H1 (cell line): ENCODE measurements around the gene GIPC1. TPM values are rescaled to one million over a fixed set of nuclear protein-coding genes. Genes with fewer than 3 reads are reported as not detected.

Experiments
- CTCF ChIA-PET: fragments of 300-600 bp; sonication (Branson Sonifier 250); formaldehyde crosslinking; loops from one replicate; lab custom pipeline; 2021; ENCODE audit not compliant: partially characterized antibody; lab: Charles Lee
- POLR2A ChIA-PET: fragments of 300-600 bp; sonication (Branson Sonifier 250); formaldehyde crosslinking; loops from one replicate; lab custom pipeline; 2021; ENCODE audit warnings: inconsistent platforms; ENCODE audit not compliant: partially characterized antibody; lab: Charles Lee
- DNase-seq, 2 experiments: peaks; one replicate each; pipeline versions ENCODE4 v3.0.0 to v3.0.0-alpha.2; 2010 to 2022; ENCODE audit warnings: low spot score in 2 of 2, low read depth in 1 of 2, mixed read lengths in 1 of 2
- FAIRE-seq: peaks from 2 replicates; lab custom pipeline; 2011; peaks lifted over from hg19 to GRCh38; lab: Jason Lieb, UNC
- H2AFZ ChIP-seq: 2 replicates; pipeline ENCODE4 v1.8.1; 2012; ENCODE audit warnings: low read length, inconsistent platforms
- H2AK5ac ChIP-seq: 2 replicates; pipeline ENCODE4 v1.6.1; 2013; ENCODE audit warnings: low read depth, low read length
- H2BK120ac ChIP-seq: replicated peaks from 2 replicates; pipeline ENCODE3; 2013; ENCODE audit warnings: low read depth, low read length, inconsistent platforms
- H2BK12ac ChIP-seq: 2 replicates; pipeline ENCODE4 v1.6.1; 2013; ENCODE audit warnings: low read depth, low read length
- H2BK15ac ChIP-seq: 2 replicates; pipeline ENCODE4 v1.6.1; 2013; ENCODE audit warnings: low read length
- H2BK20ac ChIP-seq: 2 replicates; pipeline ENCODE4 v1.6.1; 2013; ENCODE audit warnings: low read length
- H2BK5ac ChIP-seq: 2 replicates; pipeline ENCODE4 v1.6.1; 2013; ENCODE audit warnings: low read depth, low read length
- H3K14ac ChIP-seq: 2 replicates; pipeline ENCODE4 v1.6.1; 2013; ENCODE audit warnings: inconsistent platforms; ENCODE audit not compliant: insufficient read length
- H3K18ac ChIP-seq: 2 replicates; pipeline ENCODE4 v1.6.1; 2013; ENCODE audit warnings: low read length; ENCODE audit errors: extremely low read depth
- H3K23ac ChIP-seq: 2 replicates; pipeline ENCODE4 v1.6.1; 2013; ENCODE audit warnings: inconsistent platforms; ENCODE audit not compliant: insufficient read length
- H3K23me2 ChIP-seq: 2 replicates; pipeline ENCODE4 v1.6.1; 2013; ENCODE audit warnings: low read depth, low read length
- H3K27ac ChIP-seq: 2 replicates; pipeline ENCODE4 v1.6.1; 2011; ENCODE audit warnings: low read depth, low read length, inconsistent platforms
- H3K27me3 ChIP-seq, 4 experiments: replicated peaks in 1 of 4; 1 replicate in 1 of 4; 2 replicates in 3 of 4; pipeline versions ENCODE4 v1.6.1 to v1.8.1; 2011 to 2013; ENCODE audit warnings: low read length in 3 of 4, mild to moderate bottlenecking in 3 of 4, inconsistent platforms in 2 of 4, mixed read lengths in 2 of 4, moderate library complexity in 1 of 4; ENCODE audit not compliant: control insufficient read depth in 3 of 4, insufficient read depth in 3 of 4; ENCODE audit errors: extremely low read depth in 1 of 4
- H3K36me3 ChIP-seq, 4 experiments: 2 replicates each; pipeline versions ENCODE4 v1.6.1 to v1.8.1; 2011 to 2013; ENCODE audit warnings: mild to moderate bottlenecking in 4 of 4, low read length in 3 of 4, moderate library complexity in 2 of 4, control low read depth in 1 of 4, inconsistent platforms in 1 of 4; ENCODE audit not compliant: insufficient read depth in 4 of 4, control insufficient read depth in 2 of 4
- H3K4ac ChIP-seq: replicated peaks from 2 replicates; pipeline ENCODE3; 2013; ENCODE audit warnings: low read length, low read depth, mixed read lengths, inconsistent platforms; ENCODE audit not compliant: insufficient read length
- H3K4me1 ChIP-seq, 4 experiments: replicated peaks in 1 of 4; 1 replicate in 1 of 4; 2 replicates in 3 of 4; pipeline versions ENCODE4 v1.6.1 to v1.8.1; 2011 to 2013; ENCODE audit warnings: low read length in 3 of 4, inconsistent platforms in 2 of 4, mixed read lengths in 1 of 4; ENCODE audit not compliant: insufficient read depth in 4 of 4, control insufficient read depth in 3 of 4
- H3K4me2 ChIP-seq, 2 experiments: 2 replicates each; pipeline versions ENCODE4 v1.6.1 to v1.8.1; 2011 to 2013; ENCODE audit warnings: low read depth in 2 of 2, low read length in 2 of 2, control low read depth in 1 of 2, inconsistent platforms in 1 of 2, mild to moderate bottlenecking in 1 of 2; ENCODE audit not compliant: insufficient read depth in 1 of 2
- H3K4me3 ChIP-seq, 4 experiments: fragments of 200-600, 300-600 bp in 1 of 4; sonication (generic), shearing (Covaris generic), sonication (Bioruptor Twin) in 1 of 4; 2 replicates each; pipeline versions ENCODE4 v1.5.1 to v1.8.1; 2011 to 2016; ENCODE audit warnings: low read length in 4 of 4, low read depth in 3 of 4, control low read depth in 2 of 4, inconsistent platforms in 2 of 4, mild to moderate bottlenecking in 2 of 4, mixed read lengths in 1 of 4, moderate library complexity in 1 of 4; ENCODE audit not compliant: insufficient read depth in 2 of 4; ENCODE audit errors: extremely low read depth in 1 of 4
- H3K56ac ChIP-seq: replicated peaks from 2 replicates; pipeline ENCODE3; 2013; ENCODE audit warnings: low read depth, mild to moderate bottlenecking, mixed read lengths, low read length, inconsistent platforms; ENCODE audit not compliant: insufficient read length
- H3K79me1 ChIP-seq: 2 replicates; pipeline ENCODE4 v1.6.1; 2013; ENCODE audit warnings: low read depth, low read length, control low read depth
- H3K79me2 ChIP-seq, 2 experiments: 2 replicates each; pipeline versions ENCODE4 v1.6.1 to v1.8.1; 2012 to 2013; ENCODE audit warnings: low read length in 2 of 2, mild to moderate bottlenecking in 2 of 2, inconsistent platforms in 1 of 2; ENCODE audit not compliant: insufficient read depth in 2 of 2, control insufficient read depth in 1 of 2
- H3K9ac ChIP-seq, 4 experiments: replicated peaks in 1 of 4; 1 replicate in 1 of 4; 2 replicates in 3 of 4; pipeline versions ENCODE4 v1.6.1 to v1.8.1; 2011 to 2013; ENCODE audit warnings: low read depth in 3 of 4, low read length in 3 of 4, control low read depth in 2 of 4, mild to moderate bottlenecking in 2 of 4, moderate library complexity in 2 of 4, inconsistent platforms in 1 of 4; ENCODE audit errors: extremely low read depth in 1 of 4
- H3K9me3 ChIP-seq, 2 experiments: 2 replicates each; pipeline versions ENCODE4 v1.6.1 to v1.8.1; 2012 to 2013; ENCODE audit warnings: mild to moderate bottlenecking in 2 of 2, moderate library complexity in 2 of 2, control low read depth in 1 of 2, inconsistent platforms in 1 of 2, low read depth in 1 of 2, low read length in 1 of 2, mixed read lengths in 1 of 2; ENCODE audit not compliant: insufficient read depth in 2 of 2
- H4K20me1 ChIP-seq, 2 experiments: replicated peaks in 1 of 2; 2 replicates each; pipeline versions ENCODE3 to v1.8.1; 2011 to 2013; ENCODE audit warnings: inconsistent platforms in 2 of 2, low read length in 2 of 2, mild to moderate bottlenecking in 1 of 2; ENCODE audit not compliant: insufficient read depth in 2 of 2, control insufficient read depth in 1 of 2
- H4K5ac ChIP-seq: 2 replicates; pipeline ENCODE4 v1.6.1; 2013; ENCODE audit warnings: low read length, low read depth, mixed read lengths, inconsistent platforms; ENCODE audit not compliant: insufficient read length
- H4K8ac ChIP-seq: 2 replicates; pipeline ENCODE4 v1.8.0; 2013; ENCODE audit warnings: mild to moderate bottlenecking, moderate library complexity, low read length, inconsistent platforms; ENCODE audit not compliant: insufficient read depth; ENCODE audit errors: extremely low read depth
- H4K91ac ChIP-seq: replicated peaks from 2 replicates; pipeline ENCODE3; 2013; ENCODE audit warnings: low read length, mixed read lengths, inconsistent platforms; ENCODE audit not compliant: insufficient read length
- HDAC2 ChIP-seq, 2 experiments: fragments of 300-600 bp in 1 of 2; sonication (generic) in 1 of 2; IDR thresholded peaks; 2 replicates each; pipeline ENCODE4 v1.6.1; 2011 to 2012; ENCODE audit warnings: low read depth in 2 of 2, low read length in 2 of 2, mild to moderate bottlenecking in 2 of 2, moderate library complexity in 2 of 2, borderline replicate concordance in 1 of 2, inconsistent platforms in 1 of 2
- JUN ChIP-seq: IDR thresholded peaks from 2 replicates; pipeline ENCODE4 v1.6.1; 2011; ENCODE audit warnings: low read depth, mild to moderate bottlenecking, improper control_type of control experiment, low read length
- KDM1A ChIP-seq: fragments of 200-600, 300-600 bp; sonication (generic); IDR thresholded peaks from 2 replicates; pipeline ENCODE4 v1.7.1; 2016; ENCODE audit warnings: mild to moderate bottlenecking, low read length, borderline replicate concordance
- MAFK ChIP-seq: IDR thresholded peaks from 2 replicates; pipeline ENCODE4 v1.6.1; 2012; ENCODE audit warnings: low read depth, mild to moderate bottlenecking, improper control_type of control experiment, low read length
- RXRA ChIP-seq: IDR thresholded peaks from 2 replicates; pipeline ENCODE4 v1.6.1; 2011; ENCODE audit warnings: low read depth, mild to moderate bottlenecking, low read length, moderate library complexity; ENCODE audit not compliant: insufficient read depth
- TAF1 ChIP-seq: IDR thresholded peaks from 2 replicates; pipeline ENCODE4 v1.6.1; 2011; ENCODE audit warnings: mild to moderate bottlenecking, low read depth, low read length
- WGBS, 2 experiments: shearing (Covaris generic) in 1 of 2; methylation state at CpG; one replicate each; pipeline versions ENCODE4 v1.1.6 to v1.1.7; 2013 to 2015; ENCODE audit warnings: low lambda C conversion rate in 2 of 2, mixed read lengths in 2 of 2, inconsistent platforms in 1 of 2, low coverage in 1 of 2, missing lambda C conversion rate in 1 of 2; ENCODE audit not compliant: insufficient replicate concordance in 2 of 2, insufficient coverage in 1 of 2, insufficient read length in 1 of 2; ENCODE audit errors: extremely low coverage in 1 of 2, missing lambda C conversion rate in 1 of 2; 5-methylcytosine and 5-hydroxymethylcytosine counted together
- polyA plus RNA-seq, 7 experiments: library from polyadenylated mRNA; depleted of rRNA in 3 of 7; stranded (reverse) in 5 of 7; unstranded in 2 of 7; fragments of >200 nt in 5 of 7; fragments of 200-250 nt in 2 of 7; gene quantifications; 1 replicate in 5 of 7; 2 replicates in 1 of 7; 4 replicates in 1 of 7; pipeline versions ENCODE4 v1.2.1 to v1.2.3, GENCODE V29; 2011 to 2013; ENCODE audit warnings: missing spikeins in 2 of 7, mixed read lengths in 2 of 7
- total RNA-seq: library from RNA; stranded (reverse); fragmentation: NEBNext Ultra II Directional; extraction: Animal tissue kit (Norgen Biotek cat#: 25700); gene quantifications from 2 replicates; pipeline ENCODE4 v1.2.1, GENCODE V29; 2021

The GIPC1 gene
- total and polyA plus RNA-seq, 2 of the 8 experiments (the other 6 are each of a cell fraction or from before 2014, with no cell fraction given) = 65.6 to 72.0 TPM

DNA sequence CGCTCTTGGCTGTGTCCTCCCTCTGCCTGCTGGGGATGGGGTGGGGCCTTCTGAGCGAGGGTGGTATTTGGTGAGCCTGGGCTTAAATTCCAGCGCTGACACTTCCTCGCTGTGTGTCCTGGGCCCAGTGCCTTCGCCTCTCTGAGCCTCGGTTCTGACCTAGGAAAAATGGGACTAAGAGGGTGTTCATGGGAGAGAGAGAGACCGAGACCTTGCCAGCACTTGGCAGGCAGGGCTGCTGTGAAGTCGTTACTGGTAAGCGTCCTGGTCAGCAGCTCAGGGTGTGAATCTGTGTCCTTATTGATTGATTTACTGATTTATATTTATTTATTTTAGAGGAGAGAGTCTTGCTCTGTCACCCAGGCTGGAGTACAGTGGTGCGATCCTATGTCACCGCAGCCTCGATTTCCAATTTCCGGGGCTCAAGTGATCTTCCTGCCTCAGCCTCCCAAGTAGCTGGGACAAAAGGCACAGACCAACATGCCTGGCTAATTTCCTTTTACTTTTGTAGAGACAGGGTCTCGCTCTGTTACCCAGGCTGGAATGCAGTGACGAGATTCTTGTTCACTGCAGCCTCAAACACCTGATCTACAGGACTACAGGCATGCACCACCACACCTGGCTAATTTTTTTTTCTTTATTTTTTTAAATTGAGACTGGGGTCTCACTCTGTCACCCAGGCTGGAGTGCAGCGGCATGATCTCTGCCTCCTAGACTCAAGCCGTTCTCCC, 60.4 kb downstream of the GIPC1 start:
- Histone ChIP-seq H3K23me2 (no peaks in the 10 kb centered on the region; the same call in 1 of the 2 replicates), H2BK120ac (no peak overlapping the region), H3K27ac (no peak overlapping the region), H3K4me1 (peaks cover 0 to 11% (median 3%) of the 10 kb centered on the region in 4 experiments; a peak in 5 of 7 replicates)
- WGBS, 2 experiments = 90% methylated on average over 16 of the region's 17 CpGs; no CpG with 5 or more reads in 1 of the 2 experiments
- no peak for TF ChIP-seq JUN
- no peak for TF ChIP-seq MAFK
- 0 out of 2 replicates have a peak, but pooled peaks have one; percentile 11 for TF ChIP-seq KDM1A
- no peak for TF ChIP-seq HDAC2 (IDR thresholded peaks at IDR 0.05; ENCODE audit: borderline replicate concordance in 1 of 2, low read depth in 2 of 2, low read length in 2 of 2)
- TF ChIP-seq TAF1 = no peak
- no peak for TF ChIP-seq RXRA
- TF ChIP-seq, all 59 proteins: peak for 1
- Histone ChIP-seq H3K79me1 (peaks cover 15% of the 10 kb centered on the region), H4K91ac (no peak overlapping the region), H2BK15ac (no peak overlapping the region), H2AK5ac (no peak overlapping the region), H3K36me3 (no peaks in the 10 kb centered on the region; a peak in 2 of 8 replicates), H4K8ac (no peak overlapping the region), H2BK12ac (no peak overlapping the region), H3K4me3 (no peak overlapping the region), H3K23ac (no peak overlapping the region), H3K9ac (no peak overlapping the region), H2BK20ac (no peak overlapping the region), H3K27me3 (no peaks in the 10 kb centered on the region; a peak in 1 of 7 replicates), H3K14ac (no peak overlapping the region), H3K9me3 (no peaks in the 10 kb centered on the region), H3K56ac (no peak overlapping the region), H4K5ac (no peak overlapping the region), H3K79me2 (peaks cover 0 to 44% of the 10 kb centered on the region in 2 experiments; a peak in 2 of 4 replicates), H3K18ac (no peak overlapping the region), H2BK5ac (no peak overlapping the region), H2AFZ (no peak overlapping the region), H4K20me1 (peaks cover 9 to 11% of the 10 kb centered on the region in 2 experiments), H3K4ac (no peak overlapping the region), H3K4me2 (0 out of 4 replicates have a peak overlapping the region, but pooled peaks of 1 of the 2 experiments have one; percentile 26)
- CTCF ChIA-PET = interaction anchor here (0.6 to 1.1 kb wide), 4 partner anchors 21 to 82 kb away, joined by 3 read pairs; no protein-coding TSS in a partner anchor
- DNase-seq = no peak
- POLR2A ChIA-PET = interaction anchor here (1.0 to 1.8 kb wide), 2 partner anchors 39 to 60 kb away, joined by 3 to 5 read pairs; partner anchors contain the start of genes GIPC1 and PTGER1
- no peak for FAIRE-seq
